GM18858 (cell line): ENCODE measurements around the gene MYO7A.

Source experiments
- ATAC-seq: cut with Tn5 transposase; IDR thresholded peaks from one replicate; pipeline ENCODE4 v1.9.1; 2021; ENCODE audit not compliant: unreplicated experiment

Gene MYO7A

GRCh38 chr11:77126861-77127234, 1.2 kb upstream of the MYO7A start:
- no peak for ATAC-seq

- ATAC-seq = no peak
These were observed 673 bp upstream of the MYO7A start for GRCh38 chr11:77127235-77127911.

- no peak for ATAC-seq
These were observed 1.2 kb downstream of the MYO7A start for GRCh38 chr11:77129069-77129841.

GRCh38 chr11:77129842-77130756, 2.1 kb downstream of the MYO7A start:
- ATAC-seq = no peak

- no peak for ATAC-seq
These were observed 2.9 kb downstream of the MYO7A start for GRCh38 chr11:77130763-77131513.

- no peak for ATAC-seq
These were observed 3.5 kb downstream of the MYO7A start for GRCh38 chr11:77131560-77131959.

- ATAC-seq = no peak
These were observed 7.0 kb downstream of the MYO7A start for GRCh38 chr11:77135069-77135468.

- ATAC-seq = no peak
These were observed 8.0 kb downstream of the MYO7A start for GRCh38 chr11:77136074-77136473.

- ATAC-seq = no peak
These were observed 8.9 kb downstream of the MYO7A start for GRCh38 chr11:77136784-77137420.

GRCh38 chr11:77137421-77137820, 9.4 kb downstream of the MYO7A start:
- ATAC-seq = no peak

- no peak for ATAC-seq
These were observed 10.1 kb downstream of the MYO7A start for GRCh38 chr11:77138106-77138649.

GRCh38 chr11:77139201-77139600, 11.2 kb downstream of the MYO7A start:
- ATAC-seq = no peak

GRCh38 chr11:77140231-77140851, 12.3 kb downstream of the MYO7A start:
- no peak for ATAC-seq

- ATAC-seq = no peak
These were observed 13.0 kb downstream of the MYO7A start for GRCh38 chr11:77141034-77141433.

GRCh38 chr11:77141475-77141874, 13.4 kb downstream of the MYO7A start:
- no peak for ATAC-seq

- no peak for ATAC-seq
These were observed 14.3 kb downstream of the MYO7A start for GRCh38 chr11:77142091-77142975.

GRCh38 chr11:77143405-77144020, 15.5 kb downstream of the MYO7A start:
- ATAC-seq = no peak

GRCh38 chr11:77144196-77144856, 16.3 kb downstream of the MYO7A start:
- no peak for ATAC-seq
